Measurements from ENCODE around the gene FBLN2.

FBLN2 gene

GRCh38 chr3:13622356-13622755 is 73.4 kb downstream of the FBLN2 start:
- no peak overlapping the region for H2AFZ ChIP-seq (ENCODE audit: low read depth, low read length)
- H3K4me2 ChIP-seq (ENCODE audit: low read length) = no peak overlapping the region
- H3K79me2 ChIP-seq (ENCODE audit: low read length) = no peaks in the 10 kb centered on the region
- no peaks in the 10 kb centered on the region for H3K36me3 ChIP-seq (replicated peaks; ENCODE audit: low read depth, low read length)
- no peak overlapping the region for H3K9ac ChIP-seq (ENCODE audit: low read length)
- H3K4me1 ChIP-seq (ENCODE audit: low read length) = no peaks in the 10 kb centered on the region
- no peaks in the 10 kb centered on the region for H3K9me3 ChIP-seq (ENCODE audit: insufficient read depth, low read length)
- H3K27me3 ChIP-seq (ENCODE audit: low read depth, low read length) = peaks cover 3% of the 10 kb centered on the region; the same call in 1 of the 2 replicates
- H4K20me1 ChIP-seq (ENCODE audit: insufficient read depth, low read length) = no peaks in the 10 kb centered on the region
- no peak overlapping the region for H3K27ac ChIP-seq (ENCODE audit: low read length)
- TF ChIP-seq CTCF (IDR thresholded peaks at IDR 0.05; ENCODE audit: low read depth, low read length) = no peak
- TF ChIP-seq EZH2phosphoT487 (IDR thresholded peaks at IDR 0.05; ENCODE audit: low read depth) = no peak
- no peak overlapping the region for H3K4me3 ChIP-seq (ENCODE audit: low read length)

GRCh38 chr3:13623101-13623654 is 74.3 kb downstream of the FBLN2 start:
- H3K9ac ChIP-seq (ENCODE audit: low read length) = no peak overlapping the region
- no peak overlapping the region for H2AFZ ChIP-seq (ENCODE audit: low read depth, low read length)
- TF ChIP-seq CTCF (IDR thresholded peaks at IDR 0.05; ENCODE audit: low read depth, low read length) (no peak), EZH2phosphoT487 (IDR thresholded peaks at IDR 0.05; ENCODE audit: low read depth) (no peak)
- H3K9me3 ChIP-seq (ENCODE audit: insufficient read depth, low read length) = no peaks in the 10 kb centered on the region
- no peaks in the 10 kb centered on the region for H3K4me1 ChIP-seq (ENCODE audit: low read length)
- no peaks in the 10 kb centered on the region for H4K20me1 ChIP-seq (ENCODE audit: insufficient read depth, low read length)
- no peaks in the 10 kb centered on the region for H3K36me3 ChIP-seq (replicated peaks; ENCODE audit: low read depth, low read length)
- H3K79me2 ChIP-seq (ENCODE audit: low read length) = no peaks in the 10 kb centered on the region
- peaks cover 3% of the 10 kb centered on the region; the same call in 1 of the 2 replicates for H3K27me3 ChIP-seq (ENCODE audit: low read depth, low read length)
- H3K4me3 ChIP-seq (ENCODE audit: low read length) = no peak overlapping the region
- no peak overlapping the region for H3K27ac ChIP-seq (ENCODE audit: low read length)
- no peak overlapping the region for H3K4me2 ChIP-seq (ENCODE audit: low read length)

GRCh38 chr3:13624021-13624420 is 75.1 kb downstream of the FBLN2 start:
- Histone ChIP-seq H4K20me1 (ENCODE audit: insufficient read depth, low read length) (no peaks in the 10 kb centered on the region), H3K9ac (ENCODE audit: low read length) (no peak overlapping the region), H3K4me1 (ENCODE audit: low read length) (no peaks in the 10 kb centered on the region), H3K4me2 (ENCODE audit: low read length) (no peak overlapping the region), H2AFZ (ENCODE audit: low read depth, low read length) (no peak overlapping the region), H3K27me3 (ENCODE audit: low read depth, low read length) (no peaks in the 10 kb centered on the region; the same call in 1 of the 2 replicates), H3K4me3 (ENCODE audit: low read length) (no peak overlapping the region), H3K9me3 (ENCODE audit: insufficient read depth, low read length) (no peaks in the 10 kb centered on the region), H3K79me2 (ENCODE audit: low read length) (no peaks in the 10 kb centered on the region), H3K36me3 (replicated peaks; ENCODE audit: low read depth, low read length) (no peaks in the 10 kb centered on the region), H3K27ac (ENCODE audit: low read length) (no peak overlapping the region)
- TF ChIP-seq EZH2phosphoT487 (IDR thresholded peaks at IDR 0.05; ENCODE audit: low read depth) (no peak), CTCF (IDR thresholded peaks at IDR 0.05; ENCODE audit: low read depth, low read length) (no peak)

- Histone ChIP-seq H3K4me3 (ENCODE audit: low read length) (no peak overlapping the region), H4K20me1 (ENCODE audit: insufficient read depth, low read length) (no peaks in the 10 kb centered on the region), H3K27me3 (ENCODE audit: low read depth, low read length) (no peaks in the 10 kb centered on the region; the same call in 1 of the 2 replicates), H3K4me2 (ENCODE audit: low read length) (no peak overlapping the region), H3K27ac (ENCODE audit: low read length) (no peak overlapping the region), H2AFZ (ENCODE audit: low read depth, low read length) (no peak overlapping the region), H3K4me1 (ENCODE audit: low read length) (no peaks in the 10 kb centered on the region), H3K9me3 (ENCODE audit: insufficient read depth, low read length) (no peaks in the 10 kb centered on the region), H3K36me3 (replicated peaks; ENCODE audit: low read depth, low read length) (no peaks in the 10 kb centered on the region), H3K79me2 (ENCODE audit: low read length) (no peaks in the 10 kb centered on the region), H3K9ac (ENCODE audit: low read length) (no peak overlapping the region)
- TF ChIP-seq CTCF (IDR thresholded peaks at IDR 0.05; ENCODE audit: low read depth, low read length) (no peak), EZH2phosphoT487 (IDR thresholded peaks at IDR 0.05; ENCODE audit: low read depth) (no peak)
Observed at GRCh38 chr3:13624671-13625125, 75.8 kb downstream of the FBLN2 start.
